HG02973 (cell line): Measurements from ENCODE around the gene HTR6.

Experiments used
- ATAC-seq: cut with Tn5 transposase; IDR thresholded peaks from one replicate; pipeline ENCODE4 v1.9.1; 2021; ENCODE audit warnings: moderate library complexity; ENCODE audit not compliant: unreplicated experiment

HTR6 gene

DNA sequence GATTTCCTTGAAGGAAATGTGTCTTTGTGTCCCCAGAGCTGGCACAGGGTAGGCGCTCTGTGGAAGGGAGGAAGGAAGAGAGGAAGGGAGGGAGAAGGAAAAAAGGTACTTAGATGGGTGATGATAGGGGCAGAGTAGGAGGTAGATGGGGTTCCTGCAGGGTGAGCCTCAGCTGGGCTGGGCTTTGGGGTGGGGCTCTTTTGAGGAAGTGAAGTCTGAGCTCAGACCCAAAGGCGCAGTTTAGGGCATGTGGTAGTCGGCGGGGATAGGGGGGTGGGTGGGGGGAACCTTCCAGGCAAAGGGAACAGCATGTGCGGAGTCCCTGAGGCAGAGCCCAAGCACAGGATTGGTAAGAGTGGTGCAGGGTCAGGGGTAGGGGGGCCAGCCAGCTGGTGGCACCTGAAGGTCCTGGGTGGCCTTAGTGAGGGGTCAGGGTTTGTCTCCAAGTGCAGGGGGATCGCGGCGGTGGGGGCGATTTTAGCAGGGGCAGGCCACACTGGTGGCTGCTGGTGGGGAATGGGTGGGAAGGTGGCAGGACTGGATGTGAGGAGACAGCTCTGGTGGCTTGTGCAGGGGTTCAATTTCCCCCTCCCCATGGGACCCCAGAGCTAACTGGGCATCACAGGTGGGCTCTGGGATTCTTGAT, 8.4 kb upstream of the HTR6 start:
- no peak for ATAC-seq

DNA sequence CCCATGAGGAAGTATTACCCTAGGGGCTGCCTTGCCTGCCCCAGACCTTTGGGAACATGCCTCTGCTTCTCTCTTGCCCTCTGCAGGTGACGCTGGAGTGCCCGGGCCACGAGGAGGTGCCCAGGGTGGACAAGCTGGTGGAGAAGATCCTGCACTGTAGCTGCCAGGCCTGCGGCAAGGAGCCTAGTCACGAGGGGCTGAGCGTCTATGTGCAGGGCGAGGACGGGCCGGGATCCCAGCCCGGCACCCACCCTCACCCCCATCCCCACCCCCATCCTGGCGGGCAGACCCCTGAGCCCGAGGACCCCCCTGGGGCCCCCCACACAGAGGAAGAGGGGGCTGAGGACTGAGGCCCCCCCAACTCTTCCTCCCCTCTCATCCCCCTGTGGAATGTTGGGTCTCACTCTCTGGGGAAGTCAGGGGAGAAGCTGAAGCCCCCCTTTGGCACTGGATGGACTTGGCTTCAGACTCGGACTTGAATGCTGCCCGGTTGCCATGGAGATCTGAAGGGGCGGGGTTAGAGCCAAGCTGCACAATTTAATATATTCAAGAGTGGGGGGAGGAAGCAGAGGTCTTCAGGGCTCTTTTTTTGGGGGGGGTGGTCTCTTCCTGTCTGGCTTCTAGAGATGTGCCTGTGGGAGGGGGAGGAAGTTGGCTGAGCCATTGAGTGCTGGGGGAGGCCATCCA, 7.8 kb upstream of the HTR6 start:
- no peak for ATAC-seq

DNA sequence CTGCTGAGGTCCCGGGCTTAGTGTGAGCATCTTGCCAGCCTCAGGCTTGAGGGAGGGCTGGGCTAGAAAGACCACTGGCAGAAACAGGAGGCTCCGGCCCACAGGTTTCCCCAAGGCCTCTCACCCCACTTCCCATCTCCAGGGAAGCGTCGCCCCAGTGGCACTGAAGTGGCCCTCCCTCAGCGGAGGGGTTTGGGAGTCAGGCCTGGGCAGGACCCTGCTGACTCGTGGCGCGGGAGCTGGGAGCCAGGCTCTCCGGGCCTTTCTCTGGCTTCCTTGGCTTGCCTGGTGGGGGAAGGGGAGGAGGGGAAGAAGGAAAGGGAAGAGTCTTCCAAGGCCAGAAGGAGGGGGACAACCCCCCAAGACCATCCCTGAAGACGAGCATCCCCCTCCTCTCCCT, 7.2 kb upstream of the HTR6 start:
- no peak for ATAC-seq

DNA sequence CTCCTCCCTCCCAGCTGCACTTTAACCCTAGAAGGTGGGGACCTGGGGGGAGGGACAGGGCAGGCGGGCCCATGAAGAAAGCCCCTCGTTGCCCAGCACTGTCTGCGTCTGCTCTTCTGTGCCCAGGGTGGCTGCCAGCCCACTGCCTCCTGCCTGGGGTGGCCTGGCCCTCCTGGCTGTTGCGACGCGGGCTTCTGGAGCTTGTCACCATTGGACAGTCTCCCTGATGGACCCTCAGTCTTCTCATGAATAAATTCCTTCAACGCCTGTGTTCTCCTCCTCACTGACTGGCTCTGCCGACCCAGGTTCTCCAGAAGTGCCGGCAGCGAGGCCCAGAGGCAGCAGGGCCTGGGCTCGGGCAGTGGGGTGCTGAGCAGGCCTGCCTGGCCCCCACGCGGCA, 6.5 kb upstream of the HTR6 start:
- ATAC-seq: no peak

DNA sequence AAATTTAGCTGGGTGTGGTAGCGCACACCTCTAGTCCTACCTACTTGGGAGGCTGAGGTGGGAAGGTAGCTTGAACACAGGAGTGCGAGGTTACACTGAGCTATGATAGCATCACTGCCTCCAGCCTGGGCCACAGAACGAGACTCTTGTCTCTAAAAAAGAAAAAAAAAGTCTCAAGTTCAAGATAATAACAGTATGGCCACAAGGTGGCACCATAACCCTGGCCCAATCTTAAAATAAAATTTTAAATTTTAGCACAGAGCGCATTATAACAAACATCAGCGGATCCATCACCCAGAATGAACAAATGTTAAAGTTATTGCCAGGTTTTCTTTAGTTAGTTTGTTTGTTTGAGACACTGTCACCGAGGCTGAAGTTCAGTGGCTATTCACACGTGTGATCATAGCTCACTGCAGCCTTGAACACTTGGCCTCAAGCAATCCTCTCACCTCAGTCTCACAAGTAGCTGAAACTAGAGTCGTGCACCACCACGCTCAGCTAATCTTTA, 2.9 kb upstream of the HTR6 start:
- ATAC-seq: no peak

DNA sequence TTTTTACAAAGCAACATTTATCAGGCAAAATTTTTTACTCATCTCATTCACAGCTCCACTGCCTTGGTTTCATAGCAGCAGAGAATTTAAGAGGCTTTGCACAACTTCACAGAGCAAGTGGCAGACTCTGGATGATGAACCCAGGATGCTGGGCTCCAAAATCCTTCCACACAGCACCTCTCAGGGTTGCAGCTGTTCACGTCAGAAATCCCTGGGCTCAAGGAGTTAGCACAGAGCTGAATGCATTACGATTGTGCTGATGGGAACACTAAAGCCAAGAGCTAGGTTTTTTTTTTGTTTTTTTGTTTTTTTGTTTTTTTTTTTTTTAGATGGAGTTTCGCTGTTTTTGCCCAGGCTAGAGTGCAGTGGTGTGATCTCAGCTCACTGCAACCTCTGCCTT, 2.4 kb upstream of the HTR6 start:
- no peak for ATAC-seq

DNA sequence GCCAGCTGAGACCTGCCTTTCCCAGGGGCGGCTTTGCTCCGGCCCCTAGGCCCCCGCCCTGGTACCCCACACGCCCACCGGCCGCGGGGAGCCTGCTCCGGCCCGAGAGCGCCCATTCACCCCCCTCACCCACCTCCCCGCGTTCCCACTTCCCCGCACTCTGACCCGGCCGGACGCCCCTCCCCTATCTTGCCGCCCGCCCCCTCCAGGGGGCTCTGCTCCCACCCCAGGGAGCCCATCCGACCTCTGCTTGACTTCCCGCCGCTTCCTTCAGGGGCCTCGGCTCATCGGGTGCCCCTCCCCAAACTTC, 466 bp downstream of the HTR6 start:
- ATAC-seq: no peak

DNA sequence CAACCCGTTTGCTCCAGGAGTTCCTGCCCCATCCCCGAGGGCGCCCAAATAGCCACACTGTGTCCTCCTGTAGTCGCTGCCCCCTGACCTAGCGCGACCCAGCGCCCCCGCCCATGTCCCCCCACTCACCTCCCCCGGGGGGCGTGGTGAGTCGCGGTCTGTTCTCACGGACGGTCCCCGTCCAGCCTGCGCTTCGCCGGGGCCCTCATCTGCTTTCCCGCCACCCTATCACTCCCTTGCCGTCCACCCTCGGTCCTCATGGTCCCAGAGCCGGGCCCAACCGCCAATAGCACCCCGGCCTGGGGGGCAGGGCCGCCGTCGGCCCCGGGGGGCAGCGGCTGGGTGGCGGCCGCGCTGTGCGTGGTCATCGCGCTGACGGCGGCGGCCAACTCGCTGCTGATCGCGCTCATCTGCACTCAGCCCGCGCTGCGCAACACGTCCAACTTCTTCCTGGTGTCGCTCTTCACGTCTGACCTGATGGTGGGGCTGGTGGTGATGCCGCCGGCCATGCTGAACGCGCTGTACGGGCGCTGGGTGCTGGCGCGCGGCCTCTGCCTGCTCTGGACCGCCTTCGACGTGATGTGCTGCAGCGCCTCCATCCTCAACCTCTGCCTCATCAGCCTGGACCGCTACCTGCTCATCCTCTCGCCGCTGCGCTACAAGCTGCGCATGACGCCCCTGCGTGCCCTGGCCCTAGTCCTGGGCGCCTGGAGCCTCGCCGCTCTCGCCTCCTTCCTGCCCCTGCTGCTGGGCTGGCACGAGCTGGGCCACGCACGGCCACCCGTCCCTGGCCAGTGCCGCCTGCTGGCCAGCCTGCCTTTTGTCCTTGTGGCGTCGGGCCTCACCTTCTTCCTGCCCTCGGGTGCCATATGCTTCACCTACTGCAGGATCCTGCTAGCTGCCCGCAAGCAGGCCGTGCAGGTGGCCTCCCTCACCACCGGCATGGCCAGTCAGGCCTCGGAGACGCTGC, 1.1 kb downstream of the HTR6 start:
- no peak for ATAC-seq

DNA sequence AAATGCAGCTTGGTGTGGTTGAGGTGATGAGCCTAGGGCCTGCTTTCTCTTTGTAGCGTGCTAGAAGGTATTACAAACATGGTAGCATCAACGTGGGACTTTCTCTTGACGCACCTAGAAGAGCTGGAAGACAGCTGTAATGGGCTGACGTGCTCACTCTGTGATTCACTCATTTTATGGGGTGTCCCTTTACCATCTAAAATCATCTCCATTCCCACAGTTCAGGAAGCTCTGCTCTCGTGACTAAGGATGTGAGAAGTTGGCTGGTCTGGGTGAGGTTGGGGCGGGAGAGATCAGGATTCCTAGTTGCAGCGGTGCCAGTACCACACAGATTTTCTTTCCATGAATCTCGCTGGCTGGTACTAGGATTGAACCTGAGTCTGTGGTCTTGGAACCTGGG, 4.2 kb downstream of the HTR6 start:
- ATAC-seq: no peak

DNA sequence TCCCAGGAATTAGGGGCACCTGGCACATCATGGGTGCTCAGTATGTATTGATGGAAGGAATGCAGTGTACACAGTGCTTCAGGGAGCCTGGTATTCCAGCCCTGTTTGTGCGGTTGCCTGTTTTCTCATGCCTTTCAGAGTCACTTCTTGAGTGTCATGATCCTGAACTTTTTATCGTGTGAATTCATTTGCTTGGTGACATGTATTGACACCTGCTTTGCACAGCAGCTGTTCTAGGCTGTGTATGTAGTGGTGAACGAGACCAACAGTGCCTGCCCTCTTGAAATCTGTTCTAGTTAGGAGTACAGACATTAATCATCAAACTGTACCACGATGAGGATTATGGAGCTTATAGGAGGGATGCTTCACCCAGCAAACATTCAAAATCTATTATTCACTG, 6.1 kb downstream of the HTR6 start:
- no peak for ATAC-seq

DNA sequence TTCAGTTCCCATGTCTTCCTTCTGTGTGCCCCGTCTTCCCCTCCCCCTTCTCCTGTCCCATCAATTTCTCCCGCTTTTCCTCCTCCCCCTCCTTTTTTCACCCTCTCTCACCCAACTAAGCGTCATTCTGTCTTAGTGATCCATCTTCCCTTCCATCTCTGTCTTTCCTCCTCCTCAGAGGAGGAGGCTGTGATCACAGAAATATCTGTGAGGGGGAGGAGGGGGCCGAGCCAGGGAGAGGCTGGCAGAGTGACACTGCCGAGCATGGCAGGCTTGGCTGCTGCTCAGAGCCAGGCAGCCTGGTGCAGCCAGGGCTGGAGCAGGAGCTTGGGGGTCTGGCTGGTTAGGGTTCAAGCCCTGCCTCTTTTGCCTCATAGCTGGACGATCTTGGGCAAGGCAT, 7.6 kb downstream of the HTR6 start:
- no peak for ATAC-seq

DNA sequence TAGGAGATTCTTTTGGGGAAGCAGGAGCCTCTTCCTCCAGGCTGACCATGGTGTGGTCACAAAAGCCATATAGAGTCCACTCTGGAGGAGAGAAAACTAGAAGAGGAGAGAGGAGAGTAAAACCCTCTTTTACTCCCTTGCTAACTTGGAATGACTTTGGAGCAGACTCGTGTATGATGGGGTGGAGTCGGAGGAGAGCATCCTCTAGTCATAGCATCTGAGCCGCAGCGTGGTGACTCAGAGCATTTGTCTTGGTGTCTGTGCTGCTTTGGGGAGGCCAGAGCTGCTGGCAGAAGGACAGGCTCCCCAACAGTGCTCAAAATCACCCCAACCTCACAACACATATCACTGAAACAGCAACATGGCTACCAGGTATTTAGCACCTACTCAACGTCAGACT, 11.1 kb downstream of the HTR6 start:
- no peak for ATAC-seq

DNA sequence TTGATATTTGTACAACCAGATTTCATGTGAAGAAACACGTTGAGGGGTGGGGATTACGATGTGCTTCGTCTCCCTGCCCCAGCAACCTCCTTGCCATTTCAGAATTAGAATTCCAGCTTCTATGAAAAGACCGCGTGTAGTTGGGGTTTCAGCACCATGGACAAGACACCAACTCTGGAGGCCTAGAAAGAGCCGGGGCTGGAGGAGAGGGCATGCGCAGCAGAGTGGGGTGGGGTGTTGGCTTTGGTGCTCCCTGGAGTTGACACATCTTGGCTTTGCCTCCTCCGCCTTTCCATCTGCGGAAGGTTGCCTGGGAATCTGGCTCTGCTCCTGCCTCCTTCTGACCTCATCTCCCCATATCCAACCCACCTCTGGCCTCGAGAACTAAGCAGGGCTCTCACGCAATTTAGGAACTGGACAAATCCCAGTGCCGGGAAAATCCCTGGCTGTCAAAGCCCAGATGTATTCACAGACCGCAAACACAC, 11.8 kb downstream of the HTR6 start:
- ATAC-seq: no peak

DNA sequence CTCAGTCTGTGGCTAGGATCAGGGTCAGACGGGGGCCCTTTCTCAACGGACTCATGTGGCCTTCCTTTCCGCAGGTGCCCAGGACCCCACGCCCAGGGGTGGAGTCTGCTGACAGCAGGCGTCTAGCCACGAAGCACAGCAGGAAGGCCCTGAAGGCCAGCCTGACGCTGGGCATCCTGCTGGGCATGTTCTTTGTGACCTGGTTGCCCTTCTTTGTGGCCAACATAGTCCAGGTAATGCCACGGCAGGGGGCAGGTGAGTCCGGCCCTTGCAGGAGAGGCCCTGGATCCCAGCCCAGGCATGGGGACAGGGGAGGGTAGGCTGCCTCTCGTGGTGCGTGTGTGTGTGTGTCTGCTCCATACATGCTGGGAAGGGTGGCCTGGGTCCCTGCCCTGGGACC, 13.8 kb downstream of the HTR6 start:
- no peak for ATAC-seq

DNA sequence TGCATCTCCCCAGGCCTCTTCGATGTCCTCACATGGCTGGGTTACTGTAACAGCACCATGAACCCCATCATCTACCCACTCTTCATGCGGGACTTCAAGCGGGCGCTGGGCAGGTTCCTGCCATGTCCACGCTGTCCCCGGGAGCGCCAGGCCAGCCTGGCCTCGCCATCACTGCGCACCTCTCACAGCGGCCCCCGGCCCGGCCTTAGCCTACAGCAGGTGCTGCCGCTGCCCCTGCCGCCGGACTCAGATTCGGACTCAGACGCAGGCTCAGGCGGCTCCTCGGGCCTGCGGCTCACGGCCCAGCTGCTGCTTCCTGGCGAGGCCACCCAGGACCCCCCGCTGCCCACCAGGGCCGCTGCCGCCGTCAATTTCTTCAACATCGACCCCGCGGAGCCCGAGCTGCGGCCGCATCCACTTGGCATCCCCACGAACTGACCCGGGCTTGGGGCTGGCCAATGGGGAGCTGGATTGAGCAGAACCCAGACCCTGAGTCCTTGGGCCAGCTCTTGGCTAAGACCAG, 14.3 kb downstream of the HTR6 start:
- no peak for ATAC-seq

DNA sequence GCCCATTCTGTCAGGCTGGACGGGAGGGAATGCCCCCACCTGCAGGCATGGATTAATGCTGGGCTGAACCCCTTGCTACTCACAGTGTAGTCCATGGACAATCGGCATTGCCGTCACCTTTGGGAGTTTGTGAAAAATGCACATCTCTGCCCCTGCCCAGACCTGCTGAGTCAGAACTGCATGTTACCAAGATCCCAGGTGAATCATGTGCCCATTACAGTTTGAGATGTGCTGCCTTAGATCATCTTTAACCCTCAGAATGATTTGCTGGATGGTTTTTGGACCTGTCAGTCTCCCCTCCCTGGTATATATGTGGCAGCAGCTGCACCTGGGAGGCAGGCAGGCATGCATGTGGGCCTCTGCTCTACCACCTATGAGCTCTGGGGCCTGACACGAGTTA, 15.0 kb downstream of the HTR6 start:
- no peak for ATAC-seq

DNA sequence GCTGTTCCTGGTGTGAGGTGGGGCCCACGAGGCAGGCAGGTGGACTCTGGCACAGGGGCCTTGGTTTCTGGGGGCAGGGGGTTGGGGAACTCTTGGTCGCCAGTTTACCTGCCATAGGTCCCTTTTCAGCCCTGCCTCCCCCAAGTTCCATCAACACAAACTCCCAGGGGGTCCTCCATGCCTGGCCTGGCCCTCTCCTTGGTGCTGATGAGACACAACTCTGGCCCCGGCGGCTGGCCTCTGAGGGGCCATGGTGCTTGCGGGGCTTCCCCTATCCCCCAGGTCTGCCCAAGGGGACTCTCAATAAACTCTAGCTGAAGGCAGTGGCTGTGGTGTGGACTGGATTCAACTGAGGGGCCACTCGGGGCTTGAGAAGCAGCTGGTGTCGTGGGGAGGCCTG, 16.0 kb downstream of the HTR6 start:
- no peak for ATAC-seq

DNA sequence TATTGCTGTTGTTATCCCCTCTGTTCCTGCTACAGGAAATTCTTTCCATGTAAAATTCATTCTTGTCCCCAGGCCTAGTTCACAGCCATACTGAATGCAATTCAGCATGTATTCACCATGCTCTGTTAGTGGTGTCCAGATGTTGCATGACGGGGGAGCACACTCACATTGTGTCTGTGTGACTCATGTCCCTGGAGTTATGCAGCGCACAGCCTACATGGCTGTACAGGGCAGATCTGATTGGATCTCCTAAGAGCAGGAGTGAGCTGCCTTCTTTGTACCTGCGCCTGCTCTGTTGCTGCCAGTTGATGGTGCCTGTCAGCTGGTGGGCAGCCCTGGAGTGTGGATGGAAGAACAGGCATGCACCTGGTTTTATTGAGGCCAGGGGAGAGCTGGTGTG, 17.6 kb downstream of the HTR6 start:
- ATAC-seq: no peak

DNA sequence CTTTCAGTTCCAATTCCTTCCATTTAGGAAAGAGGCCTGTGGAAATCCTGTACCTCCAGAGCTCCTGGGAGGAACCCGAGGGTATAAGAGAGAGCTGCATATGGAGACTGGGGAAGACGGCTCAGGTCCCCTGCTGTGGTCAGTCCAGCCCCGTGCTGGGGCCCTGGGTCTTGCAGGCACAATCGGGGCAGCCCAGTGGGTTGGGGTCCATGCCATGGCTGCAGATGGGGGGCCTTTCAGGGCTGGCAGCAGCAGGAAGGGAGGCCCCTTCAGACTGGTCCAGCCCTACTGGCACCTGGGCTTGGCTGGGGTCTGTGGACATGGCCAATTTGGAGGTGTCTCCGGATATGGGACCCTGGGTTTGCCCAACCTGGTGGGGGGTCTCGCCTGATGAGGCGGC, 18.2 kb downstream of the HTR6 start:
- no peak for ATAC-seq

DNA sequence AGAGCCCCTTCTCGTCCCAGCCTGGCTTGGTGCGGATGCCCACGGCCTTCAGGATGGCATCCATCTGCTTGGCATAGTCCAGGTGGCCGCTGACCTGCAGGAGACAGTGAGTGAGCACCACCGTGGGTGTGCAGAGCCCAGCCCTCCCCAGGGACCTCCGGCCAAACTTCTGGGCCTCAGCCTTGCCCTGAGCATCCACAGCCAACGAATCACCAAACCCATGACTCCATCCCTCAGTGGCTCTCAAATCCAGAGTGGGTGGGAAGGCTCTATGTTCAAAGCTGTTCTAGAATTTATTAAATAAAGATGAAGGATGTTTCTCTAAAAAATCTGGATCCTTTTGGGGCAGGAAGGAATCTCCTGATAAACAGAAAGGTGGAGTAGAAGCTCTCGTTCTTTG, 18.7 kb downstream of the HTR6 start:
- ATAC-seq: no peak

DNA sequence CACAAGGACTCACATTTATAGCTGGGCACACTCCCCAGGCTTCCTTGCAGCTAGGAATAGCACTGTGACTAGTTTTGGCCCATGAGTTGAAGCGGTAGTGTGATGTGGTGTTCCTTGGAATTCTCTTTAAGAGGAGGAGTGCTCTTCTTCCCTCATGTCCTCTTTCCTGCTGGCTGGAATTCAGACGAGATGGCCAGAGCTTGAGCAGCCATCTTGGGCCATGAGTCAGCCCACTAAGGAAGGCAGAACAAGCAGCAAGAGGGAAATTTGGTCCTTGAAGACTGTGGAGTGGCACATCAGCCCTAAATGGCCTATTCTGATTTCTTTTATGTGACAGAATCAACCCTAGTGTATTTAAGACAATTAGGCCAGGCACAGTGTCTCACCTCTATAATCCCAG, 20.0 kb downstream of the HTR6 start:
- no peak for ATAC-seq

DNA sequence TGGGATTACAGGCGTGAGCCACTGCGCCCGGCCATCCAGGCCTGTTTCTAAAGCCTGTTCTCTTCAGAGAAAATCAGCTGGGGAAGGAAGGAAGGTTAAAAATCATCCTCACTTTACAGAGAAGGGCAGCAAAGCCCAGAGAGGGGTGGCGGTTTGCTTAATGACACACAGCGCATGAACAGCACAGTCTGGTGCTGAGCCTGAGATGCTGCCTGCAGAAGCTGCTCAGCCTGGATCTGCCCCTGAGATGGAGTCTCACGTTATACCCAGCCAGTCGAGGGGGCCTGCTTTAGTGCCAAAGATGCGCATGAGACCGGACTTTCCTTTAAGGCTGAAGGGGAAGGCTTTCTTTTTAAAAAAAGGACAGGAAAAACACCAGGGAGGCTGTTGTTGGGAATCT, 21.3 kb downstream of the HTR6 start:
- ATAC-seq: no peak
